Fibroblast of villous mesenchyme (primary cell): ENCODE data around the gene EXO1. TPM values are rescaled to one million over a fixed set of nuclear protein-coding genes. Genes with fewer than 3 reads are reported as not detected.

Source experiments
- DNase-seq: peaks from one replicate; pipeline ENCODE4 v3.0.0-alpha.2; 2010; ENCODE audit warnings: low read depth
- H3K4me3 ChIP-seq: 2 replicates; pipeline ENCODE4 v1.5.1; 2011; ENCODE audit warnings: low read depth, mild to moderate bottlenecking, low read length
- CTCF ChIP-seq: IDR thresholded peaks from 2 replicates; pipeline ENCODE4 v1.5.1; 2012; ENCODE audit warnings: low read depth, mild to moderate bottlenecking, low read length; ENCODE audit not compliant: insufficient read depth
- total RNA-seq: library from RNA; depleted of rRNA; stranded (reverse); fragments of >200 nt; gene quantifications from 2 replicates; pipeline ENCODE4 v1.2.3, GENCODE V29; 2012

The EXO1 gene
- total RNA-seq, 1 donor: 12.5 TPM

GRCh38 chr1:241836941-241837340 lies 11.1 kb upstream of the EXO1 start:
- TF ChIP-seq CTCF: no peak
- no peak for DNase-seq
- no peak overlapping the region for H3K4me3 ChIP-seq

GRCh38 chr1:241837416-241837815 lies 10.6 kb upstream of the EXO1 start:
- DNase-seq: no peak
- H3K4me3 ChIP-seq: no peak overlapping the region
- TF ChIP-seq CTCF: no peak

GRCh38 chr1:241837901-241838300 lies 10.1 kb upstream of the EXO1 start:
- DNase-seq: peak; percentile 94
- no peak overlapping the region for H3K4me3 ChIP-seq
- TF ChIP-seq CTCF: no peak

- no peak overlapping the region for H3K4me3 ChIP-seq
- DNase-seq: no peak
- no peak for TF ChIP-seq CTCF
Observed at GRCh38 chr1:241838897-241839296, 9.1 kb upstream of the EXO1 start.

GRCh38 chr1:241839369-241839979 lies 8.5 kb upstream of the EXO1 start:
- DNase-seq: no peak
- no peak overlapping the region for H3K4me3 ChIP-seq
- no peak for TF ChIP-seq CTCF

GRCh38 chr1:241840164-241840563 lies 7.8 kb upstream of the EXO1 start:
- TF ChIP-seq CTCF: no peak
- H3K4me3 ChIP-seq: no peak overlapping the region
- no peak for DNase-seq

- H3K4me3 ChIP-seq: no peak overlapping the region
- TF ChIP-seq CTCF: no peak
- no peak for DNase-seq
Observed at GRCh38 chr1:241841691-241842090, 6.3 kb upstream of the EXO1 start.
